SK-N-SH (cell line): ENCODE data around the gene REG1A. TPM values are rescaled to one million over a fixed set of nuclear protein-coding genes. Genes with fewer than 3 reads are reported as not detected.

ENCODE experiments used
- CTCF ChIA-PET: fragments of 300-600, 350-600 bp; formaldehyde crosslinking; extraction: SDS; loops from one replicate; lab custom pipeline; 2021; lab: Yijun Ruan, JAX
- POLR2A ChIA-PET: fragments of 350-600 bp; sonication (Branson Sonifier 250); formaldehyde crosslinking; extraction: SDS; loops from one replicate; lab custom pipeline; 2020; ENCODE audit warnings: antibody characterized with exemption, inconsistent platforms; lab: Yijun Ruan, JAX
- DNase-seq: peaks from one replicate; pipeline ENCODE4 v3.0.0; 2012
- H2AFZ ChIP-seq: fragments of 200-600 bp; sonication (generic); 2 replicates; pipeline ENCODE4 v1.8.1; 2016; ENCODE audit warnings: antibody characterized with exemption, mild to moderate bottlenecking, low read depth
- H3F3A ChIP-seq: fragments of 200-600 bp; sonication (generic); replicated peaks from 2 replicates; pipeline ENCODE3; 2016; ENCODE audit warnings: antibody characterized with exemption, mild to moderate bottlenecking; ENCODE audit not compliant: insufficient read depth
- H3K27ac ChIP-seq, 2 experiments: fragments of 200-500 bp in 1 of 2; fragments of 200-600 bp in 1 of 2; sonication (Bioruptor generic) in 1 of 2; sonication (generic), shearing (Covaris generic) in 1 of 2; 2 replicates each; pipeline versions ENCODE4 v1.5.1 to v1.6.1; 2014 to 2016; ENCODE audit warnings: low read depth in 2 of 2, inconsistent platforms in 1 of 2, low read length in 1 of 2, mild to moderate bottlenecking in 1 of 2, mixed read lengths in 1 of 2
- H3K27me3 ChIP-seq: fragments of 200-600 bp; sonication (generic), shearing (Covaris generic); 2 replicates; pipeline ENCODE4 v1.6.1; 2016; ENCODE audit warnings: mixed run types; ENCODE audit not compliant: insufficient read depth
- H3K36me3 ChIP-seq, 2 experiments: fragments of 200-500 bp in 1 of 2; fragments of 200-600 bp in 1 of 2; sonication (Bioruptor generic) in 1 of 2; sonication (generic) in 1 of 2; replicated peaks in 1 of 2; 2 replicates each; pipeline versions ENCODE3 to v1.5.1; 2014 to 2016; ENCODE audit warnings: low read length in 1 of 2, mild to moderate bottlenecking in 1 of 2; ENCODE audit not compliant: insufficient read depth in 2 of 2, control insufficient read depth in 1 of 2
- H3K4me1 ChIP-seq, 2 experiments: fragments of 200-500 bp in 1 of 2; fragments of 200-600 bp in 1 of 2; sonication (Bioruptor generic) in 1 of 2; sonication (generic), shearing (Covaris generic) in 1 of 2; 2 replicates each; pipeline versions ENCODE4 v1.5.1 to v1.6.1; 2014 to 2016; ENCODE audit warnings: low read depth in 1 of 2, low read length in 1 of 2, mixed run types in 1 of 2; ENCODE audit not compliant: insufficient read depth in 2 of 2, control insufficient read depth in 1 of 2
- H3K4me2 ChIP-seq: fragments of 200-600 bp; sonication (generic), shearing (Covaris generic); 2 replicates; pipeline ENCODE4 v1.6.1; 2017; ENCODE audit warnings: mixed run types
- H3K4me3 ChIP-seq, 2 experiments: fragments of 200-500 bp in 1 of 2; fragments of 200-600 bp in 1 of 2; sonication (Bioruptor generic) in 1 of 2; sonication (generic), shearing (Covaris generic) in 1 of 2; 2 replicates each; pipeline versions ENCODE4 v1.5.1 to v1.8.1; 2014 to 2016; ENCODE audit warnings: low read depth in 2 of 2, inconsistent platforms in 1 of 2, low read length in 1 of 2, mild to moderate bottlenecking in 1 of 2, mixed read lengths in 1 of 2, moderate library complexity in 1 of 2
- H3K79me2 ChIP-seq: fragments of 200-600 bp; sonication (generic); 2 replicates; pipeline ENCODE4 v1.8.1; 2017; ENCODE audit warnings: mild to moderate bottlenecking; ENCODE audit not compliant: insufficient read depth
- H3K9ac ChIP-seq: fragments of 200-600 bp; sonication (generic); 2 replicates; pipeline ENCODE4 v1.6.1; 2017; ENCODE audit warnings: mixed run types
- H3K9me2 ChIP-seq: fragments of 200-600 bp; sonication (generic); 2 replicates; pipeline ENCODE4 v1.6.1; 2017; ENCODE audit warnings: mixed run types
- H3K9me3 ChIP-seq: fragments of 200-600 bp; sonication (generic); 2 replicates; pipeline ENCODE4 v1.6.1; 2017; ENCODE audit warnings: mixed run types, mild to moderate bottlenecking, moderate library complexity
- H4K20me1 ChIP-seq: fragments of 200-600 bp; sonication (generic); 2 replicates; pipeline ENCODE4 v1.6.1; 2017; ENCODE audit warnings: mild to moderate bottlenecking, mixed run types; ENCODE audit not compliant: insufficient read depth
- CHD2 ChIP-seq: fragments of 150-350 bp; IDR thresholded peaks from 2 replicates; pipeline ENCODE4 v1.6.1; 2018; ENCODE audit warnings: low read length; ENCODE audit not compliant: partially characterized antibody
- EP300 ChIP-seq, 2 experiments: IDR thresholded peaks; 2 replicates each; pipeline versions ENCODE4 v1.4.0 to v1.6.1; 2012; ENCODE audit warnings: borderline replicate concordance in 1 of 2, low read depth in 1 of 2, low read length in 1 of 2
- EZH2phosphoT487 ChIP-seq: fragments of 200-600 bp; sonication (generic); IDR thresholded peaks from 2 replicates; pipeline ENCODE4 v1.6.1; 2017; ENCODE audit warnings: low read depth, mixed run types, mild to moderate bottlenecking, antibody characterized with exemption, moderate library complexity, borderline replicate concordance
- FOXJ3 ChIP-seq: sonication (generic); formaldehyde crosslinking; IDR thresholded peaks from 2 replicates; pipeline ENCODE4 v1.5.1; 2020; ENCODE audit warnings: mild to moderate bottlenecking, missing genetic modification reagents
- FOXM1 ChIP-seq: IDR thresholded peaks from 2 replicates; pipeline ENCODE4 v1.4.0; 2012; ENCODE audit warnings: low read depth, mild to moderate bottlenecking
- GATA2 ChIP-seq: sonication (generic); formaldehyde crosslinking; IDR thresholded peaks from 2 replicates; pipeline ENCODE4 v1.5.0; 2020; ENCODE audit warnings: mild to moderate bottlenecking, missing genetic modification reagents
- JUND ChIP-seq: IDR thresholded peaks from 2 replicates; pipeline ENCODE4 v1.4.0; 2012
- MEF2A ChIP-seq: IDR thresholded peaks from 2 replicates; pipeline ENCODE4 v1.4.0; 2012; ENCODE audit warnings: low read depth, borderline replicate concordance
- POLR2AphosphoS5 ChIP-seq: IDR thresholded peaks from 2 replicates; pipeline ENCODE4 v1.6.1; 2012; ENCODE audit warnings: low read depth, low read length
- RCOR1 ChIP-seq: fragments of 150-350 bp; IDR thresholded peaks from 2 replicates; pipeline ENCODE4 v1.6.1; 2017; ENCODE audit warnings: antibody characterized with exemption, low read length
- RFX5 ChIP-seq: IDR thresholded peaks from 2 replicates; pipeline ENCODE4 v1.6.1; 2012; ENCODE audit warnings: mild to moderate bottlenecking, improper control_type of control experiment, low read length
- RXRA ChIP-seq: IDR thresholded peaks from 2 replicates; pipeline ENCODE4 v1.4.0; 2012; ENCODE audit warnings: low read depth, mild to moderate bottlenecking, borderline replicate concordance
- TAF1 ChIP-seq: IDR thresholded peaks from 2 replicates; pipeline ENCODE4 v1.6.1; 2012; ENCODE audit warnings: low read depth, mild to moderate bottlenecking, low read length, moderate library complexity, borderline replicate concordance
- WGBS: methylation state at CpG from one replicate; pipeline ENCODE4 v1.1.6; 2017; ENCODE audit warnings: low lambda C conversion rate; 5-methylcytosine and 5-hydroxymethylcytosine counted together
- polyA plus RNA-seq, 3 experiments: library from polyadenylated mRNA; depleted of rRNA; stranded (reverse); fragments of >200 nt; gene quantifications; 2 replicates each; pipeline ENCODE4 v1.2.3, GENCODE V29; 2012
- TF ChIP-seq, protein P1 (sequence below): fragments of 200-600 bp; sonication (generic); IDR thresholded peaks from 2 replicates; pipeline ENCODE4 v1.6.1; 2017; ENCODE audit warnings: antibody characterized with exemption, mild to moderate bottlenecking, moderate library complexity
- TF ChIP-seq, protein P2 (sequence below): IDR thresholded peaks from 2 replicates; pipeline ENCODE4; 2012
- TF ChIP-seq, protein P3 (sequence below): IDR thresholded peaks from 2 replicates; pipeline ENCODE4 v1.6.1; 2012; ENCODE audit warnings: mild to moderate bottlenecking, low read depth, low read length, moderate library complexity

REG1A gene
- polyA plus RNA-seq, 1 of the 3 experiments (the other 2 are of a cell fraction) = not detected

DNA sequence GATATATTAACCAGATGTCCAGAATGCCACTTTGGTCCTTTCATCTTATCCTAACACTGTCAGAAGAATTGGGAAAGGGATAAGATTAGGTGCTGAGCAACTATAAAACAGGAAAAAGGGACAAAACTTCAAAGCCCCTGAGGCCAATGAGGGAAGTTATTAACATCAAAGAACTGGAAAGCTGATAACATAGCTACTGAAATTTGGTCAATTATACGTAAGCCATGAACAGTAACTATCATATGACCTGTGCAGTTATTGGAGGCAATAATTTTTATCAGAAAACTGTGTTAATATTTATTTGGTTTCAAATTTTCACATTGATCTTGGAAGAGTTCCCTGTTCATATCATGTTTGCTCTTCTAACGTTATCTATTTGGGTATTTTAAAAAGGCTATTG lies 41.8 kb downstream of the REG1A start:
- H3K4me3 ChIP-seq = no peak overlapping the region
- WGBS = 10% methylated on average over 2 of the region's 2 CpGs
- H3K9ac ChIP-seq = no peak overlapping the region
- H3K9me3 ChIP-seq = no peaks in the 10 kb centered on the region
- no peaks in the 10 kb centered on the region for H3K9me2 ChIP-seq
- no peaks in the 10 kb centered on the region for H3F3A ChIP-seq
- ChIA-PET CTCF (no interaction called here), POLR2A (no interaction called here)
- no peaks in the 10 kb centered on the region for H4K20me1 ChIP-seq
- H3K4me1 ChIP-seq = no peaks in the 10 kb centered on the region; a peak in 1 of 4 replicates
- no peak overlapping the region for H3K27ac ChIP-seq
- no peak overlapping the region for H3K4me2 ChIP-seq
- H3K36me3 ChIP-seq = no peaks in the 10 kb centered on the region
- no peaks in the 10 kb centered on the region for H3K79me2 ChIP-seq
- no peak for DNase-seq
- TF ChIP-seq JUND (no peak), POLR2AphosphoS5 (no peak), FOXM1 (no peak), RCOR1 (no peak), GATA2 (no peak)
- no peaks in the 10 kb centered on the region for H3K27me3 ChIP-seq
- H2AFZ ChIP-seq = no peak overlapping the region

DNA sequence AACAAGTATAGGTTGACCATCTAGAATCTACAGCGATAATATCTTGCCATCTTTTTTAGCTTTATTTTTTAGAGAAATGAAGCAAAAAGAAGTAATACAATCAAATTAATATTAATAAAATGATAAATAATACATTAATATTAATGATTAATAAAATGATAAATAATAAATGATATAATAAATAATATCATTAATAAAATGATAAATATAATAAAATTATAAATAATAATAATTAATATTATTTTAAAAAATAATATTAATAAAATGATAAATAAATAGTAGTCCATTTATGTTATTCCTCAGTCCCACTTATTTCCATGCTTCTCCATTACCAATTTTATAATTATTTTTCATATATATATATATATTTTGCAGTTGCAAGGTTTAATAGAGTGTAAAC lies 42.5 kb downstream of the REG1A start:
- Histone ChIP-seq H3K4me1 (no peaks in the 10 kb centered on the region; a peak in 1 of 4 replicates), H3K27me3 (no peaks in the 10 kb centered on the region), H2AFZ (no peak overlapping the region), H3K36me3 (no peaks in the 10 kb centered on the region), H3K9me3 (no peaks in the 10 kb centered on the region), H3K9ac (no peak overlapping the region), H3K9me2 (no peaks in the 10 kb centered on the region), H3K4me2 (no peak overlapping the region), H4K20me1 (no peaks in the 10 kb centered on the region), H3K27ac (no peak overlapping the region), H3F3A (no peaks in the 10 kb centered on the region), H3K4me3 (no peak overlapping the region), H3K79me2 (no peaks in the 10 kb centered on the region)
- 82% methylated on average over 1 of the region's 1 CpG for WGBS
- no peak for DNase-seq
- POLR2A ChIA-PET = no interaction called here
- TF ChIP-seq TAF1 = no peak
- CTCF ChIA-PET = no interaction called here

DNA sequence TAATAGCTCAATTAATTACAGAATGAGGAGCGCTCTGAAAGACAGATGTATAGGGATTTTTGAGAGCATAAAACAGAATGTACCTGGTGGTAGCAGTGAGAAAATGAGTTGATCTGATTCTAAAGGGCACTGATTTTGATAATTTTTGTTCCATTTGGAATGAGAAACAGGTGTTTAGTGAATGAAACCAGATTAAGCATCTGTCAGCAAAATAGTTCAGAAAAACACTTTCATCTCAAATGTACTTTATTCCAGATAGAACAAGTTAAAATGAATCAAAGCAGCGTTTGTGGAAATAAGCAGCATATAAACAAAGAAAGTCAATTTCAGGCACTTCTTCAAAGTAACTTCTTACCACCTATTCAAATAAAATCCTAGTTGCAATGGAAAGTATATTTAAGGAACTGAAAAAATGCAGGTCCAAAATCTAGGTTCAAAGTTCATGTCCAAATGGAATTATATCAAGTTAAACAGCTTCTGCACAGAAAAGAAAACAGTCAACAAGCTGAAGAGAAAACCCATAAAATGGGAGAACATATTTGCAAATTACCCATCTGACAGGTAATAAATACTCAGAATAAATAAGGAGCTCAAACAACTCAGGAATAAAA lies 51.2 kb downstream of the REG1A start:
- Histone ChIP-seq H3K9me3 (no peaks in the 10 kb centered on the region), H3K4me1 (no peaks in the 10 kb centered on the region), H3F3A (no peaks in the 10 kb centered on the region), H2AFZ (no peak overlapping the region), H3K9ac (no peak overlapping the region), H4K20me1 (no peaks in the 10 kb centered on the region), H3K79me2 (no peaks in the 10 kb centered on the region), H3K27me3 (no peaks in the 10 kb centered on the region), H3K4me3 (no peak overlapping the region), H3K9me2 (no peaks in the 10 kb centered on the region), H3K36me3 (no peaks in the 10 kb centered on the region), H3K4me2 (no peak overlapping the region), H3K27ac (no peak overlapping the region)
- CTCF ChIA-PET = no interaction called here
- DNase-seq = no peak
- POLR2A ChIA-PET = no interaction called here
- 33% methylated on average over 2 of the region's 2 CpGs for WGBS
- TF ChIP-seq, protein P1, sequence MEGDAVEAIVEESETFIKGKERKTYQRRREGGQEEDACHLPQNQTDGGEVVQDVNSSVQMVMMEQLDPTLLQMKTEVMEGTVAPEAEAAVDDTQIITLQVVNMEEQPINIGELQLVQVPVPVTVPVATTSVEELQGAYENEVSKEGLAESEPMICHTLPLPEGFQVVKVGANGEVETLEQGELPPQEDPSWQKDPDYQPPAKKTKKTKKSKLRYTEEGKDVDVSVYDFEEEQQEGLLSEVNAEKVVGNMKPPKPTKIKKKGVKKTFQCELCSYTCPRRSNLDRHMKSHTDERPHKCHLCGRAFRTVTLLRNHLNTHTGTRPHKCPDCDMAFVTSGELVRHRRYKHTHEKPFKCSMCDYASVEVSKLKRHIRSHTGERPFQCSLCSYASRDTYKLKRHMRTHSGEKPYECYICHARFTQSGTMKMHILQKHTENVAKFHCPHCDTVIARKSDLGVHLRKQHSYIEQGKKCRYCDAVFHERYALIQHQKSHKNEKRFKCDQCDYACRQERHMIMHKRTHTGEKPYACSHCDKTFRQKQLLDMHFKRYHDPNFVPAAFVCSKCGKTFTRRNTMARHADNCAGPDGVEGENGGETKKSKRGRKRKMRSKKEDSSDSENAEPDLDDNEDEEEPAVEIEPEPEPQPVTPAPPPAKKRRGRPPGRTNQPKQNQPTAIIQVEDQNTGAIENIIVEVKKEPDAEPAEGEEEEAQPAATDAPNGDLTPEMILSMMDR = no peak
- TF ChIP-seq RXRA = no peak
- TF ChIP-seq, protein P2, sequence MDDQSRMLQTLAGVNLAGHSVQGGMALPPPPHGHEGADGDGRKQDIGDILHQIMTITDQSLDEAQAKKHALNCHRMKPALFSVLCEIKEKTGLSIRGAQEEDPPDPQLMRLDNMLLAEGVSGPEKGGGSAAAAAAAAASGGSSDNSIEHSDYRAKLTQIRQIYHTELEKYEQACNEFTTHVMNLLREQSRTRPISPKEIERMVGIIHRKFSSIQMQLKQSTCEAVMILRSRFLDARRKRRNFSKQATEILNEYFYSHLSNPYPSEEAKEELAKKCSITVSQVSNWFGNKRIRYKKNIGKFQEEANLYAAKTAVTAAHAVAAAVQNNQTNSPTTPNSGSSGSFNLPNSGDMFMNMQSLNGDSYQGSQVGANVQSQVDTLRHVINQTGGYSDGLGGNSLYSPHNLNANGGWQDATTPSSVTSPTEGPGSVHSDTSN = no peak
- no peak for TF ChIP-seq CHD2
- no peak for TF ChIP-seq EZH2phosphoT487
- no peak for TF ChIP-seq RFX5
- no peak for TF ChIP-seq TAF1
- TF ChIP-seq, protein P3, sequence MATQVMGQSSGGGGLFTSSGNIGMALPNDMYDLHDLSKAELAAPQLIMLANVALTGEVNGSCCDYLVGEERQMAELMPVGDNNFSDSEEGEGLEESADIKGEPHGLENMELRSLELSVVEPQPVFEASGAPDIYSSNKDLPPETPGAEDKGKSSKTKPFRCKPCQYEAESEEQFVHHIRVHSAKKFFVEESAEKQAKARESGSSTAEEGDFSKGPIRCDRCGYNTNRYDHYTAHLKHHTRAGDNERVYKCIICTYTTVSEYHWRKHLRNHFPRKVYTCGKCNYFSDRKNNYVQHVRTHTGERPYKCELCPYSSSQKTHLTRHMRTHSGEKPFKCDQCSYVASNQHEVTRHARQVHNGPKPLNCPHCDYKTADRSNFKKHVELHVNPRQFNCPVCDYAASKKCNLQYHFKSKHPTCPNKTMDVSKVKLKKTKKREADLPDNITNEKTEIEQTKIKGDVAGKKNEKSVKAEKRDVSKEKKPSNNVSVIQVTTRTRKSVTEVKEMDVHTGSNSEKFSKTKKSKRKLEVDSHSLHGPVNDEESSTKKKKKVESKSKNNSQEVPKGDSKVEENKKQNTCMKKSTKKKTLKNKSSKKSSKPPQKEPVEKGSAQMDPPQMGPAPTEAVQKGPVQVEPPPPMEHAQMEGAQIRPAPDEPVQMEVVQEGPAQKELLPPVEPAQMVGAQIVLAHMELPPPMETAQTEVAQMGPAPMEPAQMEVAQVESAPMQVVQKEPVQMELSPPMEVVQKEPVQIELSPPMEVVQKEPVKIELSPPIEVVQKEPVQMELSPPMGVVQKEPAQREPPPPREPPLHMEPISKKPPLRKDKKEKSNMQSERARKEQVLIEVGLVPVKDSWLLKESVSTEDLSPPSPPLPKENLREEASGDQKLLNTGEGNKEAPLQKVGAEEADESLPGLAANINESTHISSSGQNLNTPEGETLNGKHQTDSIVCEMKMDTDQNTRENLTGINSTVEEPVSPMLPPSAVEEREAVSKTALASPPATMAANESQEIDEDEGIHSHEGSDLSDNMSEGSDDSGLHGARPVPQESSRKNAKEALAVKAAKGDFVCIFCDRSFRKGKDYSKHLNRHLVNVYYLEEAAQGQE = no peak
- TF ChIP-seq EP300 (IDR thresholded peaks at IDR 0.05; ENCODE audit: borderline replicate concordance in 1 of 2, low read depth in 1 of 2, low read length in 1 of 2) = no peak
- no peak for TF ChIP-seq FOXJ3 (CRISPR knock-in tag)
- TF ChIP-seq JUND = no peak
- no peak for TF ChIP-seq MEF2A
